Vagina (tissue), 2 donors: ENCODE measurements around the gene STK38L. TPM values are rescaled to one million over a fixed set of nuclear protein-coding genes. Genes with fewer than 3 reads are reported as not detected.

Experiments used
- DNase-seq, 2 donors: peaks; one replicate each; pipeline ENCODE4 v3.0.0-alpha.2; 2017; ENCODE audit errors: extremely low spot score in 2 of 2
- H3K27ac ChIP-seq: fragments of 200-600 bp; sonication (generic); one replicate; pipeline ENCODE4 v1.5.1; 2019
- H3K27me3 ChIP-seq: fragments of 200-600 bp; sonication (generic); one replicate; pipeline ENCODE4 v1.5.1; 2019
- H3K36me3 ChIP-seq, 2 donors: fragments of 200-600 bp; sonication (generic); one replicate each; pipeline ENCODE4 v1.5.1; 2017 to 2019
- H3K4me1 ChIP-seq: fragments of 200-600 bp; sonication (generic); one replicate; pipeline ENCODE4 v1.5.1; 2019
- H3K4me3 ChIP-seq, 2 donors: fragments of 200-600 bp; sonication (generic); 1 replicate in 1 of 2; 2 replicates in 1 of 2; pipeline ENCODE4 v1.5.1; 2016 to 2019
- H3K9me3 ChIP-seq: fragments of 200-600 bp; sonication (generic); one replicate; pipeline ENCODE4 v1.5.1; 2019
- POLR2A ChIP-seq, 2 donors: fragments of 450-650 bp; IDR thresholded peaks; one replicate each; pipeline ENCODE4 v1.6.1; 2017; ENCODE audit warnings: antibody characterized with exemption in 2 of 2, mild to moderate bottlenecking in 2 of 2, moderate library complexity in 2 of 2
- POLR2AphosphoS5 ChIP-seq, 2 donors: sonication (generic); formaldehyde crosslinking; IDR thresholded peaks; one replicate each; pipeline ENCODE4 v1.9.0; 2017; ENCODE audit warnings: antibody characterized with exemption in 2 of 2, mild to moderate bottlenecking in 2 of 2, low read depth in 1 of 2; ENCODE audit not compliant: insufficient read depth in 1 of 2
- intact Hi-C: fragments of 100-400 bp; cut with DNase I; formaldehyde crosslinking; loops from one replicate; pipeline ENCODE4 v1.15.1; 2023
- total RNA-seq: library from RNA; depleted of rRNA; stranded (reverse); fragments of >200 nt; gene quantifications from one replicate; pipeline ENCODE4 v1.2.3, GENCODE V29; 2016
- TF ChIP-seq, protein P1 (sequence below), 3 experiments: fragments of 450-650 bp in 2 of 3; fragments of 200-600 bp in 1 of 3; sonication (generic) in 1 of 3; IDR thresholded peaks; one replicate each; pipeline ENCODE4 v1.5.1; 2017 to 2019; ENCODE audit warnings: antibody characterized with exemption in 3 of 3, mild to moderate bottlenecking in 2 of 3, moderate library complexity in 2 of 3

STK38L gene
- total RNA-seq, 1 donor from 2014 or later = 52.8 TPM

DNA sequence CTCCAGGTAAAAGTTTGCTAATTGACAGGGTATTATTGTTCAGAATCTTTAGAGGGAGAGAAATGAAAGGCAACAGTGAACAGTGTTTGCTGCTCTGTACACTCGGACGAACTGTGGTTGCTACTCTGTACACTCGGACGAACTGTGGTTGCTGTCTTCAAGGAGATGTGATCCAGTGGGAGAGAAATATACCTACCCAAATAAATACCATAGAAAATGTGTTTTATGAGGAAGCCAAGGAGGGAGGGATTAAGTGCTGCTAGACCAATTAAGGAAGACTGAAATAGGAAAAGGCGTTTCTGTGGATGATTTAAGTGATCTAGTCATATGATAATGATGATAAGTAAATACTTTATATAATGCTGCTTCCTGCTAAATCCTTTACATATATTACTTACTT, 2.7 kb downstream of the STK38L start:
- no peak for TF ChIP-seq POLR2AphosphoS5 (IDR thresholded peaks at IDR 0.05; ENCODE audit: insufficient read depth in 1 of 2, low read depth in 1 of 2)
- H3K4me1 ChIP-seq = peaks cover 37% of the 10 kb centered on the region
- intact Hi-C loops = loop anchor here (10.0 kb wide), 3 partner anchors 48 to 222 kb away; partner anchors contain the start of gene MED21
- DNase-seq = no peak
- H3K9me3 ChIP-seq = no peaks in the 10 kb centered on the region
- no peak overlapping the region for H3K27ac ChIP-seq
- H3K36me3 ChIP-seq = no peaks in the 10 kb centered on the region
- no peaks in the 10 kb centered on the region for H3K27me3 ChIP-seq
- peak overlapping the region in 1 of 2 donors; percentile 82 for H3K4me3 ChIP-seq

DNA sequence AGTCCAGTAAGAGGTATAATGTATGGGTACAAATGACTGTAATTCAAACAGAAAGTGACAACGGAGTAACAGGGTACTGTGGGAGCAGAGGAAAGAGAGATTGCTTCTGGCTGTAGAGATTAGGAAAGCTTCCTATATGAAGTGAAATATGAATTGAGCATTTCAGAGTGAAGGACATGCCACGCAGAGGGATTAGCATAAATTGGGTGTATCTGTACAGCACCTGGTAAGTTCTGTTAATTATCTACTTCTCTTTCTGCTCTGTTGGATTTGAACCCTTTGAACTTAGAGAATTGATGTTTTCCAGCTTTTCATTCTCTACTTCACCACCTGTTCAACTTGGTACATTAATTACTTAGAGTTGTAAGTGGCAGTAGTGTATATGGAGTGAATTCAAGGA, 8.8 kb downstream of the STK38L start:
- TF ChIP-seq POLR2AphosphoS5 (IDR thresholded peaks at IDR 0.05; ENCODE audit: insufficient read depth in 1 of 2, low read depth in 1 of 2) = no peak
- TF ChIP-seq POLR2A (IDR thresholded peaks at IDR 0.05) = no peak
- TF ChIP-seq, protein P1, sequence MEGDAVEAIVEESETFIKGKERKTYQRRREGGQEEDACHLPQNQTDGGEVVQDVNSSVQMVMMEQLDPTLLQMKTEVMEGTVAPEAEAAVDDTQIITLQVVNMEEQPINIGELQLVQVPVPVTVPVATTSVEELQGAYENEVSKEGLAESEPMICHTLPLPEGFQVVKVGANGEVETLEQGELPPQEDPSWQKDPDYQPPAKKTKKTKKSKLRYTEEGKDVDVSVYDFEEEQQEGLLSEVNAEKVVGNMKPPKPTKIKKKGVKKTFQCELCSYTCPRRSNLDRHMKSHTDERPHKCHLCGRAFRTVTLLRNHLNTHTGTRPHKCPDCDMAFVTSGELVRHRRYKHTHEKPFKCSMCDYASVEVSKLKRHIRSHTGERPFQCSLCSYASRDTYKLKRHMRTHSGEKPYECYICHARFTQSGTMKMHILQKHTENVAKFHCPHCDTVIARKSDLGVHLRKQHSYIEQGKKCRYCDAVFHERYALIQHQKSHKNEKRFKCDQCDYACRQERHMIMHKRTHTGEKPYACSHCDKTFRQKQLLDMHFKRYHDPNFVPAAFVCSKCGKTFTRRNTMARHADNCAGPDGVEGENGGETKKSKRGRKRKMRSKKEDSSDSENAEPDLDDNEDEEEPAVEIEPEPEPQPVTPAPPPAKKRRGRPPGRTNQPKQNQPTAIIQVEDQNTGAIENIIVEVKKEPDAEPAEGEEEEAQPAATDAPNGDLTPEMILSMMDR (IDR thresholded peaks at IDR 0.05) = no peak
- Histone ChIP-seq H3K36me3 (no peaks in the 10 kb centered on the region), H3K27ac (no peak overlapping the region), H3K4me3 (no peak overlapping the region), H3K9me3 (no peaks in the 10 kb centered on the region), H3K27me3 (no peaks in the 10 kb centered on the region), H3K4me1 (peaks cover 17% of the 10 kb centered on the region)
- intact Hi-C loops = no loop called here
- DNase-seq = no peak

DNA sequence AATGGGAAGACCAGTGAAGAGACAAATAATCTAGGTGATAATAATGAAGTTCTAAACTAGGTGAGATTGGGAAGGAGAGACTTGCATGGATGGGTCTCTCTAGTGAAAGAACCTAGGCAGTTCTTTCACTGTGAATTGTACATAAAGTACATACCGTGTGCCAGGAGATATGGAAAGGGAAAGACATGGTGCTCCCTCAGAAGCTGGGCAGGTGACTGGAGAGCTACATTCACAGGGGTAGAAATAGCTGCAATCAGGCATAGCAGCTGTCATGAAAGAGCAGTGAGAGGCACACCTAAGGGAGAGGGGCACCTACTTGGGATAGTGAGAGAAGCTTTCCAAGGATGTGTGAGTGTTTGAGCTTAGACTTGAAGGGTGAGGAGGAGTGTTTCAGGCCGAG, 9.3 kb downstream of the STK38L start:
- no peak overlapping the region for H3K4me3 ChIP-seq
- no peaks in the 10 kb centered on the region for H3K36me3 ChIP-seq
- TF ChIP-seq POLR2AphosphoS5 (IDR thresholded peaks at IDR 0.05; ENCODE audit: insufficient read depth in 1 of 2, low read depth in 1 of 2) (no peak), POLR2A (IDR thresholded peaks at IDR 0.05) (no peak)
- TF ChIP-seq, protein P1 (IDR thresholded peaks at IDR 0.05) = no peak
- intact Hi-C loops = no loop called here
- peaks cover 17% of the 10 kb centered on the region for H3K4me1 ChIP-seq
- H3K27me3 ChIP-seq = no peaks in the 10 kb centered on the region
- H3K9me3 ChIP-seq = no peaks in the 10 kb centered on the region
- no peak for DNase-seq
- H3K27ac ChIP-seq = no peak overlapping the region

DNA sequence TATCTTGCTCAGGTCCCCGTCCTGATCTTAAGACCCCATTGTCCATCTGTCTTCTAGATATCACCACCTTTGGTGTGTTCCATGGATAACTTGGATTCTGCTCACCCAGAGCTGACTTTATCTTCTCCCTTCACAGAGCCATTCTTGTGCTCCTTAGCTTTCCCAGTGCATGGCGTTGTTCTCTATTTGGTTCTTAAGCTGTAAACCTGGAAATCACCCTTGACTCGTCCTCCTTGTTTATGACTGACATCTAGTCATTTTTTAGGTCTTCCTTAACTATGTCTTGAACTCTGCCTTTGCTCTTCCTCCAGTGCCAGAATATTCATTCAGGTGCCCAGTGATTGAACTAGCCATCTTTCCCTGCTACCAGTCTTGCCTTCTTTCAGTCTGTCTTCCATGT, 11.7 kb downstream of the STK38L start:
- Histone ChIP-seq H3K4me3 (no peak overlapping the region), H3K27ac (no peak overlapping the region), H3K36me3 (no peaks in the 10 kb centered on the region), H3K27me3 (no peaks in the 10 kb centered on the region), H3K4me1 (peaks cover 27% of the 10 kb centered on the region), H3K9me3 (no peaks in the 10 kb centered on the region)
- intact Hi-C loops = no loop called here
- TF ChIP-seq POLR2AphosphoS5 (IDR thresholded peaks at IDR 0.05; ENCODE audit: insufficient read depth in 1 of 2, low read depth in 1 of 2) (no peak), POLR2A (IDR thresholded peaks at IDR 0.05) (no peak)
- TF ChIP-seq, protein P1 (IDR thresholded peaks at IDR 0.05) = no peak
- DNase-seq = no peak

DNA sequence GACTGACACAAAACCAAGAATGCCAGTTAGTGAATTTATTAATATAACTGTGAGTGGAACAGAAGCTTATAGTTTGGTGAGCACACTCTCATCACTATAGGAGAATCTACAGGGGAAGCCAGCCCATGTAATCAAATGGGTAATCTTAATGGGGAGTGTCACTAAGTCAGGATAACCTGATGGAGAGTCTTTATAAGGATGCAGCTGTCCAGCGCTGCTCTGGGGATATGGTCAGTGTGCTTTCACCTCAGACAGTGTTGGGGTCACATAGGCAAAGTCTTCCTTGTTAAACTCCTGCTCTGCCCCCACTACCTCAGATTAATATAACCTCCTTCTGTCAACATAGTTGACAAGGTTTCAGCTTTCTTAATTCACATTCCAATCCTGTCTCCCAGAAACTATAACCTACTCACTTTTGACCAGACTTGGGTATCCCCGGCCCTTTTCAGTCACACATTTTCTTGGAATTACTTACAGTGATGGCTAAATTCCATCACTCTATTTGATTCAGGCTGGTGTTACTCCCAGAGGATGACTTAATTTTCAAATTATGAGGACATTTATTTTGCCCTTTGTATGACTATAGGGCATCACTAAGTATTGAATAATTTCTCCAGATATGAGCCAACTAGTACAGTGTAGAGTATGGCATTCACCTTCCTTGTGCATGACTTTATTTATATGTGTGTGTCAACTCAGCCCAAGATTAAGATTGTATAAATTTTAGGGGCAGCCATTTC, 13.2 kb downstream of the STK38L start:
- TF ChIP-seq, protein P1 (IDR thresholded peaks at IDR 0.05) = no peak
- TF ChIP-seq POLR2A (IDR thresholded peaks at IDR 0.05) (no peak), POLR2AphosphoS5 (IDR thresholded peaks at IDR 0.05; ENCODE audit: insufficient read depth in 1 of 2, low read depth in 1 of 2) (no peak)
- Histone ChIP-seq H3K4me1 (peaks cover 40% of the 10 kb centered on the region), H3K27ac (no peak overlapping the region), H3K36me3 (no peaks in the 10 kb centered on the region), H3K4me3 (no peak overlapping the region), H3K27me3 (no peaks in the 10 kb centered on the region), H3K9me3 (no peaks in the 10 kb centered on the region)
- DNase-seq = no peak
- intact Hi-C loops = no loop called here
